Nasal cavity respiratory epithelium epithelial cell of viscerocranial mucosa (primary cell): ENCODE data around the gene SLC5A6. TPM values are rescaled to one million over a fixed set of nuclear protein-coding genes. Genes with fewer than 3 reads are reported as not detected.

Source experiments
- total RNA-seq: library from RNA; depleted of rRNA; stranded (reverse); fragments of >200 nt; gene quantifications from 2 replicates; pipeline ENCODE4 v1.2.3, GENCODE V29; 2014

Gene SLC5A6
- total RNA-seq: 22.9 and 34.7 TPM in 2 replicates

DNA sequence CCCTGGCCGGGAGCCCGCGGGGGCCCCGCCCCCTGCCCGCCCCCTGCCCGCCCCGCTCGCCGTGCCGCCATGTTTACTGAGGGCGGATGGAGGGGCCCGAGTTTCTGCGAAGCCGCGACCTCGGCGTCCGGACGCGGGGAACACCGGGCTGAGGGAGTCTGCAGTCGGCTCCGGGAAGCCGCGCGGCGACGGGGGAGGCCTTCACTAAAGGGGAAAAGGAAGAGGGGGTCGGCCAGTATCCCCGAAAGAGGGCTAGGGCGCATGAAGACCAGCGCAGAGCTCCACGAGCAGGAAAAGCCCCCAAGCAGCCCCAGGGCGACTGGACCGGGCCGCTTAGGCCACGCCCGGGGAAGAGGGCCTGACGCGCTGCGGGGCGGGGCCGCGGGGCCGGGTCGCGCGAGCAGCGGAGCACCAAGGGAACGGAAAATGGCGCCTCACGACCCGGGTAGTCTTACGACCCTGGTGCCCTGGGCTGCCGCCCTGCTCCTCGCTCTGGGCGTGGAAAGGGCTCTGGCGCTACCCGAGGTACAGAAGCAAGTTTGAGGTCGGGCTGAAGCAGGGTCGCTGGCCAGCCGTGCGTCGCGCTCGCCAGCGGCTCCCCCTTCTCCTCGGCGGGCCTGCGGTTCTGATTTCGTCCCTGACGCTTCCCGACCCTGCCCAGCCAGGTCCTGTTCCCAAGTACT, at the start of gene SLC5A6, which contains the start of gene ATRAID:
Gene SLC5A6, minus strand, starts transcription at position 326 of the 683 bp plus-strand sequence. CDS start 4,618 bp downstream, outside the sequence.
Gene ATRAID, plus strand, starts transcription at position 99 of the 683 bp plus-strand sequence. Its CDS starts 328 bp downstream, at position 427.

DNA sequence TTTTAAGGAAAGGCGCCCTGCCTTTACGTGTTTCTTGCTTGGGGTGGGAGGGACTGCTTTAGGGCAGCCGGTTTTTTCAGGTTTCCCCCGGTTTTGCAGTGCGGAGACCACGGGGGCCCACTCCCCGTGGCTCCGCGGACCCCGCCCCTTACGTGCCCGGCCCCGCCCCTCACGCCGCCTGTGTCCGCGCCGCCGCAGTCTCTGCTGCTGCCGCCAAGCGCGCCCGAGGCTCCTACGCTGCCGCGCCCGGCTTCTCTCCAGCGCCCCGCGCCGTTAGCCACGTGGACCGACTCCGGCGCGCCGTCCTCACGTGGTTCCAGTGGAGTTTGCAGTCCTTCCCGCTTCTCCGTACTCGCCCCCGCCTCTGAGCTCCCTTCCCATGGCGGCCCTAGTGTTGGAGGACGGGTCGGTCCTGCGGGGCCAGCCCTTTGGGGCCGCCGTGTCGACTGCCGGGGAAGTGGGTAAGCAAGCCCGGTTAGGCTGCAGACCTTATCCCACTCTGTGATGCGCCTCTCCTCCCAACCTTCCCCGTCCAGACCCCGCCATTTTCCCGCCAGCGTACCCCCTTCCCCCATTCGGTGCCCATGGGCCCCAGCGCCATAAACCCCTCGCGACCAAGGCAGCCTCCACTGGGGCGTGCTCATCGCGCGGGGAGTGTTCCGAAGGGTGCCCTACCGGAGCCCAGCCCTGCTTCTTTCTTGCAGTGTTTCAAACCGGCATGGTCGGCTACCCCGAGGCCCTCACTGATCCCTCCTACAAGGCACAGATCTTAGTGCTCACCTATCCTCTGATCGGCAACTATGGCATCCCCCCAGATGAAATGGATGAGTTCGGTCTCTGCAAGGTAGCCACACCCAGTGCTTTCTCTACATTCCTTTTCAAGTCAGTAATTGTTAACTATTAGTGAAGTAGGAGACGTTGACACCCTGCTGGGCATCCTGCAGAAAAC, 5.4 kb upstream of the SLC5A6 start, which contains the start of gene CAD:
Gene CAD, plus strand, starts transcription at position 197 of the 949 bp plus-strand sequence. Its CDS starts 183 bp downstream, at position 380.

Other genes with a start within 250 kb of the SLC5A6 start
- gene MAPRE3, start 241.6 kb downstream of the SLC5A6 start, total RNA-seq: 2.1 and 9.8 TPM in 2 replicates
- gene TMEM214, start 179.3 kb downstream of the SLC5A6 start, total RNA-seq: 18.5 and 19.6 TPM in 2 replicates
- 10.6 and 20.4 TPM in 2 replicates for gene AGBL5, start 160.6 kb downstream of the SLC5A6 start, total RNA-seq
- 254 and 377 TPM in 2 replicates for gene OST4, start 140.6 kb downstream of the SLC5A6 start, total RNA-seq
- gene EMILIN1, start 133.7 kb downstream of the SLC5A6 start, total RNA-seq: 0.34 and 0.36 TPM in 2 replicates
- gene KHK, start 125.5 kb downstream of the SLC5A6 start, total RNA-seq: 0.34 and 0.78 TPM in 2 replicates
- 1.0 and 1.8 TPM in 2 replicates for gene CGREF1, start 93.1 kb downstream of the SLC5A6 start, total RNA-seq
- not detected in 2 replicates for gene ABHD1, start 88.5 kb downstream of the SLC5A6 start, total RNA-seq
- gene PREB, start 77.6 kb downstream of the SLC5A6 start, total RNA-seq: 39.4 and 82.7 TPM in 2 replicates
- not detected in 2 replicates for gene PRR30, start 72.9 kb downstream of the SLC5A6 start, total RNA-seq
- under 0.01 TPM in 1 of 2 replicates, not detected in the other for gene TCF23, start 63.3 kb downstream of the SLC5A6 start, total RNA-seq
- gene ATRAID, start 227 bp downstream of the SLC5A6 start, total RNA-seq: 122 and 193 TPM in 2 replicates
- 34.9 and 61.9 TPM in 2 replicates for gene CAD, start 5.1 kb upstream of the SLC5A6 start, total RNA-seq
- gene SLC30A3, start 50.8 kb upstream of the SLC5A6 start, total RNA-seq: not detected in 2 replicates
- gene DNAJC5G, start 63.2 kb upstream of the SLC5A6 start, total RNA-seq: not detected in 2 replicates
- not detected in 2 replicates for gene TRIM54, start 70.2 kb upstream of the SLC5A6 start, total RNA-seq
- 1.0 and 1.1 TPM in 2 replicates for gene UCN, start 96.2 kb upstream of the SLC5A6 start, total RNA-seq
- 43.7 and 44.1 TPM in 2 replicates for gene MPV17, start 110.8 kb upstream of the SLC5A6 start, total RNA-seq
- 26.0 and 33.6 TPM in 2 replicates for gene GTF3C2, start 144.5 kb upstream of the SLC5A6 start, total RNA-seq
- gene EIF2B4, start 158.1 kb upstream of the SLC5A6 start, total RNA-seq: 28.6 and 32.8 TPM in 2 replicates
- gene SNX17, start 158.3 kb upstream of the SLC5A6 start, total RNA-seq: 79.7 and 108 TPM in 2 replicates
- 11.9 and 12.6 TPM in 2 replicates for gene ZNF513, start 168.5 kb upstream of the SLC5A6 start, total RNA-seq
- gene PPM1G, start 197.3 kb upstream of the SLC5A6 start, total RNA-seq: 115 and 118 TPM in 2 replicates
- 103 and 125 TPM in 2 replicates for gene NRBP1, start 216.4 kb upstream of the SLC5A6 start, total RNA-seq
- gene KRTCAP3, start 230.1 kb upstream of the SLC5A6 start, total RNA-seq: 13.3 and 13.9 TPM in 2 replicates